ENCODE results near the gene SYNE3.

Gene SYNE3

GRCh38 chr14:95505030-95505589 lies 11.3 kb downstream of the SYNE3 start:
- no peak for DNase-seq (ENCODE audit: low spot score)

DNA sequence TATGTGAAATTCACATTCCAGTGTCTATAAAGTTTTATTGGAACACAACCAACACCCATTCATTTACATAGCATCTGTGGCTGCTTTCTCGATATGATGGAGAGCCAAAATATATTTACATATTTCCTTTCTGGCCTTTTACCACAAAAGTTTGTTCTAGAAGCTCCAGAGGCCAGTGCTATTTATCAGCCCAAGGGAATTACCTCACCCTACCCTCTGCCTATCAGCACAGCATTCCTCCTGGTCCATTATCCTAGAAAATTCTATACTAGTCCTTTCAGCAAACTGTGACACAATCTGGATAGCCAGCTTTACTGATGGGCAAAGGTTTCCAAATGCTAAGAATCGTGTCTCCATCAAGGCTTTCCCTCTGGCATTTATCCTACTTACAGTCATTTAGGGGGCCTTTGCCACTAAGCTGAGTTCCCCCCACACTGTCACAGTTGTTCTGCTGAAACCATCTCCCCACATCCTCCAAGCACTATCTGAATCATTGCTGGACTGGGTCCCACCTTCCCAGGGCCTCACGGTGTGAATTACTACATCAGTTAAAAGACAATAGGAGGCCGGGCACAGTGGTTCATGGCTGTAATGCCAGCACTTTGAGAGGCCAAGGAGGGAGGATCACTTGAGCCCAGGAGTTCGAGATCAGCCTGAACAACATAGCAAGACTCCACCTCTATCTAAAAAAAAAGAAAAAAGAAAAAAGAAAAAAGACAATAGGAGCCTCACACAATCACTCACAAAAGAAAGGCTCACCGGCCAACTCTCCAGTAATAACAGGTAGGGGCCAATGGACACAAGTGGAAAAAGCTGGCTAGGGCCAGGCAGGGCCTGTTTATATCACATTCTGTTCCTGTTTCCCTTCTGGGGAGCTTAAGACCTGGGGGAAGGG lies 12.1 kb downstream of the SYNE3 start:
- DNase-seq (ENCODE audit: low spot score), result no peak

- DNase-seq (ENCODE audit: low spot score), result no peak
Measured at GRCh38 chr14:95503365-95504134, 12.9 kb downstream of the SYNE3 start.

DNA sequence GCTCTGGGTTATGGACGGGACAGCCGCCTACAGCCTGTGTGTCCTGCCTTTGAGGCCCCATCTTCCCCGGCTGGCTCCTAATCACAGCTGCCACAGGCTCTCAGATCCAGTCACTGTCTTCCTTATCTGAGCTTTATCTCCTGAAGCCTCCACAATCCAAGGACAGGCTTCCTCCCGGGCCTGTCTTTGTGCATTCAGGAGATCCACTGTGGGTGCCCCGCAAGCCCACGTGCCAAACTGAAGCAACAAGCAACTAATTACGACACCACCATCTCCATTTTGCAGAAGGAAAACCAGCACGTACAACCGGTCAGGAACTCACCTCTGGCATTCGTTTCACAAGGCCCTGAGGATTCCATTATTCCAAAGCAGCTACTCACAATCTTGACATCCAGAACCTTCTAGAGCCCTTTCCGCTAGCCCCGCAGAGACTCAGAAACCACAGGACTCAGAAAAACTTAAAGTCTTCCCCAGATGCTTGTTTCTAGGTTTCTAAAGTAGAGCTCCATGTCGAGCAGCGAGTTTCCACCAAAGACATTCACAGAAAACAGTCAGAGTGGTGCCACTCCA lies 14.0 kb downstream of the SYNE3 start:
- DNase-seq (ENCODE audit: low spot score), result no peak

DNA sequence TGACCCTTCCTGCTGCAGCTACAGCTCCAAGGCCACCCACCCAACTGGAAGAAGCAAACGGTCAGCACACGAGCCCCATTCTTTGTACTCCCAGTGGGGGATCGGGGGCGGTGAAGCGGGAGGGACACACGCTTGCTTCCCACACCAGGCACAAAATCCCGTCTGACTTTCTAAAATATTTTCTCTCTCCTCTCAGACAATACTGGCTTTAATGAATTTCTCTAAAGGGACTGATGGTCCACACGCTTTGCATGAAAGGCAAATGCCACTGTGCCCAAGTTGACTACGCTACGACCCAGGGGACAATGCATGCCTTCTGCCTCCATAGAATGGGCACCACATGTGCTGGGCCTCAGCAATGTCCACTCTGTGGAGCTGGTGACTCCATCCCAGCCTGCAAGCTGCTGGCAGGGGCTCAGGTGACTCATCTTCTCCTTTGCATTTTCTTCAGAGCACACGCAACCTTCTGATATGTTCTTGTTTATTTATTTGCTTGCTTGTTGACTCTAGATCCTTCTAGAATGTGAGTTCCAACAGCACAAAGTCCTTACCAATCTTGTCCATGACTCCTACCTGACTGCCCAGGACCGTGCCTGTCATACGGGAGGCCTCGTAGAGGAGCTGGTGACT lies 15.6 kb downstream of the SYNE3 start:
- no peak for DNase-seq (ENCODE audit: low spot score)

DNA sequence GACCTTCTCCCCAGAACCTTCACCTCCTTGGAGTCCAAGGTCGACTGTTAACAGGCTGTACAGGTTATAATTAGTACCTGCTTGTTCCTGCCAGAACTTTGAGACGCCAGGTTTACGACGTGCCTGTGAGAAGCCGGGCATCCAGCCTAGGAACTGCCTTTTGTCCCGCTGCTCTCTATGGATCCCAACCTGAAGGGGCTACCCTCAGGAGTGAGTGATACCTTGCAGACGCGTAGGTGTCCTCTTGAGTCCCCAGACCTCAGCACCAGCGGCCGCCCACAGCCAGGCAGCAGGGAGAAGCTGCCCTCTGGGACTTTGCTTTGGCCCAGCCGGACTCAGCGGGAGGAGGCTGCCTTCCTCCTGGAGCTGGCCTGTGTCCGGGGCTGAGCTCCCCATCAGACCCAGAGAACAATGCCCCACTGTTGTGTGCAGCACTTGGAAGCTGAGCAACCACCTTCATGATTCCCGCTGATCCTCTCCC lies 16.2 kb downstream of the SYNE3 start:
- DNase-seq (ENCODE audit: low spot score), result no peak

DNA sequence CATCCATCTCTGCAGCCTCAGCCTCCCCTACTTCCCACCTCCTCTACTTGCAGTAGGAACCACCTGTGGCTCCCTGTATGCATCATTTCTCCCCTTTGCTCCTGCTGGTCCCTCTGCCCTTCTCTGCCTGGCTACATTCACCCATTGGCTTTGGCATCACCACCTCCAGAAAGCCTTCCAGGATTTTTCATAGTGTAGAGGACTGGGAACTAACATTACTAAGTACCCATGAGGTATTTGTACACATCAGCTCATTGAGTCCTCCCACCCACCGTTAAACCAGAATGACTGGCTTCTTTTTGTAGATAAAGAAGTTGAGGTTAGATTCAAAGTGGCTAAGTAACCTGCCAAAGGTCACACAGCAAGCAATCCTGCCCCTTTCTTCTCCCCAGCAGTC lies 17.1 kb downstream of the SYNE3 start:
- DNase-seq (ENCODE audit: low spot score), result no peak

DNA sequence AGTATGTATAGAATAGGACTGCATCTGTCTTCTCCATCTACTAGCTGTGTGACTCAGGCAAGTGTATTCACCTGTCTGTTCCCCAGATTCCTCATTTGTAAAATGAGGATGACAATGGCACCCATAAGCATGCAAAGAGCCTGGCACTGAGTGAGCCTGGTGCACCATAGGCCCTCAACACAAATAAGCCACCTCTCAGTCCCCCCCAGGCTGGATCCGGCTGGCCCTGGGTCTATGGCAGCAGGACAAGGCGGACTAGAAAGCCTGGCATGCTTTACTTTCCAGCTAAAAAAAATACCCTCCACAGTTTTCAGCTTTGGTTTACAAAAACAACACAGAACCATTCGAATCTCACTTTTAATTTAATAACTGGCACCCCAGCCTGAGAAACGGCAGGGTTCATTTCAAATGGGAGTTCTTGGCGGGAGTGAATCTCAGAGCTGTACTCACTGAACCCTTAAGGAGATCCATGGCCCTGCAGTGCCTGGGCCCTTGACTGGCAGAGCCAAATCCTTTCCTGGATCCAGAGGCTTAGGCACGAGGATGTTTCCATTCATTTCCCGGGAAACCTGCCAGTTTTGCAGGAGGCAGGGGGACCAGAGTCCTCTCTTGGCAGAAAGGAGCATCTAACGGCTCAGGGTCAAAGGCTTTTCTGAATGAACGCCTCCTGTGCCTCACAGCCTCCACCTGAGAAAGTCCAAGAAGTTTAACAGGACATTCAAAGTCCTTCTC lies 17.7 kb downstream of the SYNE3 start:
- DNase-seq (ENCODE audit: low spot score), result no peak

DNA sequence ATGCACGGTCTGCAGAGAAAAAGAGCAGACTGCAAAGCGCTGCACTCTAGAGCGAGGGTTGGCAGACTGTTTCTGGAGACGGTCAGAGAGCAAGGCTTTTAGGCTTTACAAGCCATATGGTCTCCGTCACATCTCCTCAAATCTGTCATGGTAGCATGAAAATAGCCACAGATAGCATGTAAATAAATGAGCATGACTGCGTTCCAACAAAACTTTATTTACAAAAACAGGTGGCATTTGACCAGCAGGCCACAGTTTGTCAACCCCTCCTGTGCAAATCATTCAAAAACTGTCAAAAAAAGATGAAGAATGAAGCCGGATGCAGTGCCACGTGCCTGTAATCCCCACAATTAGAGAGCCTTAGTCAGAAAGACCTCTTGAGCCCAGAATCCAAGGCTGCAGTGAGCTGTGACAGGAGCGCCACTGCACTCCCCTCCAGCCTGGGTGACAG lies 18.9 kb downstream of the SYNE3 start:
- DNase-seq (ENCODE audit: low spot score), result no peak

DNA sequence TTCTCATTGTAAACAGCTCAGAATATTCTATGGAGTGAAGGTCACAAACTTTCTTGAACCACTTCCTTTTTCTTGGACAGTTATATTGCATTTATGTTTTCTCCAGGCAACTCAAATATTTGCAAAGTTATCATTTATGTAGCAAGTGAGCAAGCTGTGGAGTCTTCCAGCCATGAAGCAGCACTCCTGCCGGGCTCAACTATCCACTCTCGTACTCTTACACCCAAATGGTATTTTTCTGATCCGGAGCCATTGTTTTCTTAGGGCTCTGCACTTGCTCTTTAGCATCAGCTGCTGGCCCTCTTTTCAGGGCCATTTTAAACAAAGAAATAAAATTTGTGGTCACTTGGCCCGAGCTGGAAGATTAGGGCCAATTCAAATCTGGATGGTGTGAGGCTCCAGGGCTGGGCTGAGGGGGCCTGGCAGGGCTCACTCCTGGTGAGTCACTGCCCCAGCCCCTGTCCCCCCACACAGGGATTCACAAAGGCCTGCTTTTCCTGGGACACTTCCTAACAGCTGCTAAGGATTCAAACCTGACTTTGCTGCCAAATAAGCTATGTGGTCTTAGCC lies 19.7 kb downstream of the SYNE3 start:
- DNase-seq (ENCODE audit: low spot score), result no peak

- DNase-seq (ENCODE audit: low spot score), result no peak
Measured at GRCh38 chr14:95496111-95496681, 20.3 kb downstream of the SYNE3 start.

- no peak for DNase-seq (ENCODE audit: low spot score)
Measured at GRCh38 chr14:95495538-95496025, 20.9 kb downstream of the SYNE3 start.

DNA sequence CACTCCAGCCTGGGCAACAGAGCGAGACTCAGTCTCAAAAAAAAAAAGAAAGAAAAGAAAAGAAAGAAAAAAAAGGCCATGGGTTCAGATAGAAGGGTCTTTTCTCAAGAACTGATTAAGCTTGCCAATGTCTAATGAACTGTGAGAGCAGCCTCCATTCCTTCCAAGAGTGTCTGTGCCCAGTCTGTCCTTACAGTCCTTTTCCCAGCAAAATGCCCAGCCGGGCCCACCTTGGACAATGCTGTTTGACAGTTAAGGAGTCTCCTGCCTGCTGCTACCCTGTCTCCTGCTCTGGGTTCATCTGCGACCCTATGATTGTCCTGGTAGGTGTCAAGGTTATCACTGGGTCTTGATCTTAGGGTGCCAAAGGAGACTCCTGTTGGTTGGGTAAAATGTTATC lies 21.4 kb downstream of the SYNE3 start:
- no peak for DNase-seq (ENCODE audit: low spot score)

DNA sequence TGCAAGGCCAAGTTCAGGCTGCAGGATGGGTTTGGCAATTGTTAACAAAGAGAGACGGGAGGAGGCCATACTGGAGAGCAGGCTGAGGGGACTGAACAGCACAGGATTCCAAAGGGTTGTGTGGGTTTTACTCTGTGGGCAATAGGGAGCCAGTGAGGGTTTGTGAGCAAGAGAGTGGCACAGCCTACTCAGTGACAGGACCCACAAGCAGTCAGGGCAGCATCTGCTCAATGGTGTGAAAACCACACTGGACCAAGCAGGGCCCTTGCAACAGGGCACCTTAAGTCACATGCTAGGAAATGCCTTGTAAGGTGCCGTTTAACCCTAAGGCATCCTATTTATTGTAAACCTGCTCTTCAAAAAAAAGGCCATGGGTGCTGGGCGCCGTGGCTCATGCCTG lies 22.0 kb downstream of the SYNE3 start:
- DNase-seq (ENCODE audit: low spot score), result no peak

DNA sequence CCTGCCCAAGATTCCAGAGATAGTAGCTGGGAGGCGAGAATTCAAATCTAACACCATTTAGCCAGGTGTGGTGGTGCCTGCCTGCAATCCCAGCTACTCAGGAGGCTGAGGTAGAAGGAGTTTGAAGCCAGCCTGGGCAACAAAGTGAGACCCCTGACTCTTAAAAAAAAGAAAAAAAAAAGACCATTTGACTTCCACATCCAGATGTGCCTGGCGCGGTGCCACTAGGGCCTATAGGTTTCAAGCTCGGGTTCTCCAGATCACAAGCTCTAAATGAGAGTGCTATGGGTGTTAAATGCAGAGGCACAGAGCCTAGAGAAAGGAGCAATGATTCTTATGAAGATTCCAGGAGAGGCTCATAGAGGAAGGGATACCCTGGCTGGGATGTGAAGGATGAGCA lies 22.5 kb downstream of the SYNE3 start:
- no peak for DNase-seq (ENCODE audit: low spot score)

DNA sequence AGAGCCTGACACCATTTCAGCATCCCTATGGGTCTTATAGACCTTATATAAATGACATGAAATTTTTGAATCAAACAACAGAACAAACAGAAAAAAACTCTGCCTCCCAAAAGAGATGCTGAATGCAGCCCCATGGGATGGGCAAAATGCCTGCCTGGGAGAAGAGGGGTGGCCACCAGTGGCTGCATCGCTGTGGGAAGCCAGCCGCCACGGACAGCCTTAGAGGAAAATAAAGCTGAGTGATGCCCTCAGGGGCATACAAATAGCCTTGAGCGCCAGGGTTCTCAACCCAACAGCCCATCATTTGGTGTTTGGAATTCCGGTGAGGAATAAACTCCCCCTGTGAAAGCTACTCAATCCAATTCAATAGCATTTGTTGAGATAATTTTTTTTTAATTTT lies 22.9 kb downstream of the SYNE3 start:
- DNase-seq (ENCODE audit: low spot score), result no peak

DNA sequence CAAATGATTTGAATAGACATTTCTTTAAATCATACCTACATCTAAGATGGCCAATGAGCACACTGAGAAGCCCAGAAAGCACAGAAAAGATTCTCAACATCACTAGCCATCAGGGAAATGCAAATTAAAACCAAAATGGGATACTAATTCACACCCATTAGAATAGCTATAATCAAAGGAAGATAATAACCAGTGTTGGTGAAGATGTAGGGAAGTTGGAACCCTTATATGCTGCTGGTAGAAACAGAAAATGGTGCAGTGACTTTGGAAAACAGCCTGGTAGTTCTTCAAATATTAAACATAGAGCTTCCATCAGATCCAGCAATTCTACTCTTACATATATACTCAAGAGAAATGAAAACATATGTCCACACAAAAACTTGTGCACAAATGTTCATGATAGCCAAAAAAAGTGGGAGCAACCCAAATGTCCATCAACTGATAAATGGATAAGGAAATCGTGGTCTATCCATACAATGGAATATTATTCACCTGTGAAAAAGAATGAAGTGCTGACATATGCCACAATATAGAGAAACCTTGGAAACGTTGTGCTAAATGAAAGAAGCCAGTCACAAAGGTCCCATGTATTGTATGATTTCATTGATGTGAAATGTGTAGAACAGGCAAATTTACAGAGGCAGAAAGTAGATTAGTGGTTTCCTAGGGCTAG lies 24.4 kb downstream of the SYNE3 start:
- no peak for DNase-seq (ENCODE audit: low spot score)

DNA sequence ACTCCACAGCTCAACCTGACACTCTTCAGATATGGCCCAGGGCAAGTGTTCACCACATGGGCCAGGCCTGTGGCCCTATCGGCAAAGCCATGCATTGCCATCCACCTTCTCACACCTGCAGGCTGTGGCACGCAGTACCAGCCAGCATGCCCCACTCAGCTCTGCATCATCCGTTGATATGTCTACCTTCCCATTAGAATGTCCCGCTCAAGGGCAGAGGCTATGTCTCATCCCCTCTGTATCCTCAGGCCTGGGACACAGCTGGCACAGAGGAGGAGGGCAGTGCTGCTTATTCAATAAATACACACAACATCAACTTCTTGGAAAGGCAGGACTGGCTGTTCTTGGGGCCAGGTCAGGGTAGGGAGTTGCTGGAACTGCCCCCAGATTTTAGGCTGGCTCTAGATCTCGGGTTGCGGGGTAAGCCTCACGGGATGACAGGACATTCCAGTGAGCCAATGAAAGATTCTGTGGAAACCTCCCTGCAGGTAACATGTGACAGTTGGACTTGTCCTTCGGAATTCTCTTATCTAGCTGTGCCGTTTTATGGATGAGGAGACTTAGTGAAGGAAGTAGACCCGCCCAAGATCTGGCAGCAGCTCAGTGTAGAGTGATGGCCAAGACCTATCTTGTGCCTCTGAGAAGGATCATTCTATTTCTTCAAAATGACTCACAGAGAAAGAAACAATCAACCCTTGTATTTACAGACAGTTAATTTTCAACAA lies 25.6 kb downstream of the SYNE3 start:
- no peak for DNase-seq (ENCODE audit: low spot score)

DNA sequence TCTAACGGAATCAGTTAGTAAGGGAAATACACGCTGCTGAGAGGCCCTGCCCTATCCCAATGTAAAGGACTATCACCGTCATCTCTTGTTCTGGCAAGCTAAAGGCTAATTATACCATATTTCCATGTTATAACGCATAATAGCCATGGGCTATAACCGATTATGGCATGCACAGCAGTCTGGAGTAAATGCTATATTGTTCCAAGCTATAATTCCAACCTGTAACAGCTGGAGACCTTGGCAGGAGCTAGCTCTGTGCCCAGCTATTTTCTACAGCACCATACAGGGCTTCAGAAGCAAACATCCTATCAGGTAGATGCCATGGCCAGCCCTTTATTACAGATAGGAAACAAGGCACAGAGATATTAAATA lies 26.3 kb downstream of the SYNE3 start:
- no peak for DNase-seq (ENCODE audit: low spot score)

All from ecto neural progenitor cell (in vitro differentiated cells).